ENCODE data around the gene CBX4. TPM values are rescaled to one million over a fixed set of nuclear protein-coding genes. Genes with fewer than 3 reads are reported as not detected.

Gene CBX4
- total RNA-seq, 6 donors from 2014 or later = 17.0 to 33.3 (median 25.0) TPM

DNA sequence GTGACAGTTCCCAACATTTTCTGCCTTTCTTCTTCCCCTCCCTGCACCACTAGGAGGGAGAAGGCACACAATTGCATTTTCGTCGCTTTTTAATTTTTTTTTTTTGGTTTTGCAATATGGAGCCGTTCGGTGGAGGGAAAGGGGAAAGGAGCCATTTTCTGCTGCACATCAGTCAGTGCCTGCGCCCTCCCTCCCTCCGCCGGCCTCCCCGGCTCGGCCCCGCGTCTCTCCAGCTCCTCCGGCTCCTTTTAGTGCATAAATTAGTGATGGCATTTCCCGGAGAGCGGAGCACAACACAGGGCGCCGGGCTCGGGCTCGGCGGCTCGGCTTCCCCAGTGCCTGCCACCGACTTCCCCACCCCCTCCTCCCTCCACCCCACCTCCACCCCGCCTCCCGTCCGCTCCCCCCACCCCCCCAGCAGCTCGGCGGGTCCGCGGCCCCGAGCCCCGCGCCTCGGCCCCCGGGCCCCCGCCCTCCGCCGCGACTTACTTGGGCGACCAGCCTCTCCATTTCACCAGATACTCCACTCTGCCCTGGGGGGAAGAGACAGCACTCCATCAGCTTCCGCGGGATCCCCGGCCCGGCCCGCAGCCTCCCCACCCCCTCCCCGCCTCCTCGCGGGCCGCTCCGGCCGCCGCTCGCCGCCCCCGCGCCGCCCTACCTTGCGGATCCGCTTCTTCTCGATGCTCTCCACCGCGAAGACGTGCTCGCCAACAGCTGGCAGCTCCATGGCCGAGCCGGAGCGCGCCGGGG is 542 bp downstream of the CBX4 start:
- WGBS, 2 donors = 0% methylated on average over 13 to 34 of the region's 67 CpGs

DNA sequence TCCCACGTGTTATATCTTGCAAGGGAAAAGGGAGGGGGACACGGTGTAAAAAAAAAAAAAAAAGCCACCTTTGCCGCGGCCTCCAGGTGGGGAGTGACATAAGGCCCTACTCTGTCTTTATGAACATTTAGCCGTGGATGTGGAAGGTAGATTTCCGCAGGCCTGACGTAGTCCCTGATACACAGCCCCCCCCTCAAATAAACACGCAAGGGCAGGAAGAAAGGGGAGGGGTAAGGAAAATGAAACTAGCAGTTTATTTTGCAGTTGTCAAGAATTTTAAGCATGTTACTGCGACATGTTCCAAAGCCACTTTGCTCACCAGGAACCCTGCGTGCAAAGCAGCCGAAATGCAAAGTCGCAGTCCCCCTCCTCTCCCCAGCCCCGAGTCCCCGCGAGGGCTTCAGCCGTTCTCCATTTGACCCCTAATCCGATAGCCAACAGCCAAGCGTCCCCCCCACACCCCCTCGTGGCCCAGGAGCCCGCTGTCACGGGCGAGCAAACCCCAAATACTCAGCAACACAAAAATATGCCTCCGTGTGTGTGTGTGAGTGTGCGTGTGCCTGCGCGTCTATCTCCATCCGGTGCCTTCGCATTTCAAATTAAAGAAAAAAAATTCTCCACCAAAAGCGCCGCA is 1.2 kb downstream of the CBX4 start:
- ATAC-seq (ENCODE audit: low FRiP score in 2 of 2) = no peak
- peak overlapping the region; percentile 93 to 100 (median 96) for H3K27ac ChIP-seq
- H3K4me1 ChIP-seq = peaks cover 62 to 83% (median 70%) of the 10 kb centered on the region in 4 donors
- peak overlapping the region; percentile 74 to 92 (median 88) for H3K4me3 ChIP-seq
- H3K9me3 ChIP-seq = no peaks in the 10 kb centered on the region
- peaks cover 9 to 28% (median 19%) of the 10 kb centered on the region in 4 donors for H3K36me3 ChIP-seq
- H3K27me3 ChIP-seq = peaks cover 0 to 35% (median 25%) of the 10 kb centered on the region in 4 donors
- TF ChIP-seq POLR2AphosphoS5 (IDR thresholded peaks at IDR 0.05) = no peak
- no peak for TF ChIP-seq POLR2A (IDR thresholded peaks at IDR 0.05)
- no peak for TF ChIP-seq EP300 (IDR thresholded peaks at IDR 0.05)
- TF ChIP-seq, protein P1, sequence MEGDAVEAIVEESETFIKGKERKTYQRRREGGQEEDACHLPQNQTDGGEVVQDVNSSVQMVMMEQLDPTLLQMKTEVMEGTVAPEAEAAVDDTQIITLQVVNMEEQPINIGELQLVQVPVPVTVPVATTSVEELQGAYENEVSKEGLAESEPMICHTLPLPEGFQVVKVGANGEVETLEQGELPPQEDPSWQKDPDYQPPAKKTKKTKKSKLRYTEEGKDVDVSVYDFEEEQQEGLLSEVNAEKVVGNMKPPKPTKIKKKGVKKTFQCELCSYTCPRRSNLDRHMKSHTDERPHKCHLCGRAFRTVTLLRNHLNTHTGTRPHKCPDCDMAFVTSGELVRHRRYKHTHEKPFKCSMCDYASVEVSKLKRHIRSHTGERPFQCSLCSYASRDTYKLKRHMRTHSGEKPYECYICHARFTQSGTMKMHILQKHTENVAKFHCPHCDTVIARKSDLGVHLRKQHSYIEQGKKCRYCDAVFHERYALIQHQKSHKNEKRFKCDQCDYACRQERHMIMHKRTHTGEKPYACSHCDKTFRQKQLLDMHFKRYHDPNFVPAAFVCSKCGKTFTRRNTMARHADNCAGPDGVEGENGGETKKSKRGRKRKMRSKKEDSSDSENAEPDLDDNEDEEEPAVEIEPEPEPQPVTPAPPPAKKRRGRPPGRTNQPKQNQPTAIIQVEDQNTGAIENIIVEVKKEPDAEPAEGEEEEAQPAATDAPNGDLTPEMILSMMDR (IDR thresholded peaks at IDR 0.05) = no peak
- DNase-seq = no peak
- WGBS, 2 donors = 1 to 2% methylated on average over 28 to 29 of the region's 30 CpGs

More for the DNA sequence above, 542 bp downstream of the CBX4 start:
- Histone ChIP-seq H3K4me3 (peak overlapping the region; percentile 74 to 92 (median 88)), H3K9me3 (no peaks in the 10 kb centered on the region), H3K27me3 (peaks cover 0 to 42% (median 30%) of the 10 kb centered on the region in 4 donors), H3K36me3 (peaks cover 8 to 22% (median 16%) of the 10 kb centered on the region in 4 donors), H3K4me1 (peaks cover 69 to 84% (median 70%) of the 10 kb centered on the region in 4 donors), H3K27ac (peak overlapping the region; percentile 93 to 100 (median 96))
- TF ChIP-seq POLR2AphosphoS5 (IDR thresholded peaks at IDR 0.05) = no peak
- peak in 1 of 4 donors; percentile 20 for TF ChIP-seq POLR2A (IDR thresholded peaks at IDR 0.05)
- TF ChIP-seq, protein P1 (IDR thresholded peaks at IDR 0.05) = peak in 1 of 6 experiments; percentile 5
- no peak for TF ChIP-seq EP300 (IDR thresholded peaks at IDR 0.05)
- ATAC-seq (ENCODE audit: low FRiP score in 2 of 2) = peak in 1 of 2 donors; percentile 4
- DNase-seq = peak; percentile 51 to 92

DNA sequence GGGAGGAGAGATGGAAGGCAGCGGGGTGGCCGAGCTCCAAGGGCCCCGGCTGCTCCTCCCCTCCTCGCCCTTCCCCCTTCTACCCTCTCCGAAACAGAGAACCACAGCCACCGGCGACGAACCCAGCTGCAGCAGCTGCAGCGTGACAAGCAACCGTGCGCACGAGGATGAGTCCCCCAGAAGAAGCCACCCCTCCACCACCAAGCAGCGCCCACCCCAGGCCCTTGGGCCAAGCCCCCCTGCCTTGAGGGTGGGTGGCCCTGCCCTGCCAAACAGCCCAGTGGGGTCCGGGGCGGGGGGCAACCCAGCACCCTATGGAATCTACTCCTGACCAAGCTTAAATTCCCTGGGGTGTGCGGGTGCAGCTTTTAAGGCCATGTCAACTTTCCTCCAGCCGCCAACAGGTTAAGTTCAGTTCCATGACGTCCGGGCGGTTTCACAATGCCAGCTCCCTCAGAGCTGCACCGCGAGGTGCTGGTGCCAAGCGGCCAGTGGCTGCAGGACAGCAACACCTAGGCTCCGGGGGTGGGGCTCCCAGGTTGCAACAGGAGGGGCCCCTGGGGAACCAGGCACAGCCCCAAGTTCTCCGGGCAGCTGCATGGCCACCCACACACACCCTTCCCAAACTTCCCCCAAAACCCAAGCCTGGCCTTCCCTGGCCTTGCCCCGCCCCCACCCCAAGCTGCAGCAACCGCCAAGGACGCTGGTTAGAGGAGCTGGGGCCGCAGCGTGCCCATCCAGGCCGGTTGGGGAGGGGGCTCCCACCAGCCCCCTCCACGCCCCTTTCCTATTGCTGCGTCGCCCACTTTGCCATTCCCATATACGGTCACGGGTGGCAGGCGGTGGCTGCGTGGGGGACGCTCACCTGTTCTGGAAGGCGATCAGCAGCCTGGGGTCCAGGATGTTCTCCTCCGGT is 2.0 kb downstream of the CBX4 start:
- peak; percentile 11 to 87 for ATAC-seq (ENCODE audit: low FRiP score in 2 of 2)
- WGBS, 2 donors = 8 to 27% methylated on average over 23 to 38 of the region's 41 CpGs

More for the DNA sequence above, 2.0 kb downstream of the CBX4 start:
- H3K4me3 ChIP-seq = peak overlapping the region; percentile 74 to 92 (median 88)
- peaks cover 9 to 28% (median 19%) of the 10 kb centered on the region in 4 donors for H3K36me3 ChIP-seq
- H3K9me3 ChIP-seq = no peaks in the 10 kb centered on the region
- peaks cover 62 to 83% (median 70%) of the 10 kb centered on the region in 4 donors for H3K4me1 ChIP-seq
- peak; percentile 87 to 96 for DNase-seq
- peak overlapping the region; percentile 93 to 100 (median 96) for H3K27ac ChIP-seq
- TF ChIP-seq EP300 (IDR thresholded peaks at IDR 0.05) (no peak), POLR2A (IDR thresholded peaks at IDR 0.05) (peak in 2 of 4 donors; percentile 42 to 62), POLR2AphosphoS5 (IDR thresholded peaks at IDR 0.05) (peak; percentile 51 to 57)
- TF ChIP-seq, protein P1 (IDR thresholded peaks at IDR 0.05) = peak in 3 of 6 experiments; percentile 16 to 54 (median 39)
- peaks cover 0 to 27% (median 17%) of the 10 kb centered on the region in 4 donors for H3K27me3 ChIP-seq

Data from upper lobe of left lung (tissue), 6 donors.